IMR-90 (cell line): Measurements from ENCODE around the gene COPA. TPM values are rescaled to one million over a fixed set of nuclear protein-coding genes. Genes with fewer than 3 reads are reported as not detected.

ENCODE experiments used
- ATAC-seq: fragments of 200-7000 bp; cut with Tn5 transposase; 2 replicates; pipeline ENCODE4 v1.9.1; 2020; ENCODE audit warnings: low read depth, mild to moderate bottlenecking, moderate library complexity
- BruUV-seq: library from RNA; stranded (reverse); fragments of 400-500 nt; replicated peaks from 2 replicates; lab custom pipeline; 2021; lab: Mats Ljungman, UMichigan
- CTCF ChIA-PET: fragments of 300-600 bp; formaldehyde crosslinking; extraction: SDS; loops from one replicate; lab custom pipeline; 2021; ENCODE audit warnings: antibody characterized with exemption; lab: Yijun Ruan, JAX
- POLR2A ChIA-PET: fragments of 300-600 bp; sonication (Branson Sonifier 250); formaldehyde crosslinking; loops from one replicate; lab custom pipeline; 2022; ENCODE audit warnings: antibody characterized with exemption; ENCODE audit not compliant: unreplicated experiment; lab: Charles Lee
- DNase-seq: peaks from one replicate; pipeline ENCODE4 v3.0.0; 2013
- H2AFZ ChIP-seq: replicated peaks from 2 replicates; pipeline ENCODE3; 2013; ENCODE audit warnings: low read length, mild to moderate bottlenecking; ENCODE audit not compliant: poor library complexity
- H2AK5ac ChIP-seq: 2 replicates; pipeline ENCODE4 v1.6.1; 2013; ENCODE audit warnings: low read depth, low read length, inconsistent platforms
- H2AK9ac ChIP-seq: replicated peaks from 2 replicates; pipeline ENCODE3; 2013; ENCODE audit warnings: mild to moderate bottlenecking, low read depth, low read length, moderate library complexity; ENCODE audit not compliant: poor library complexity
- H2BK120ac ChIP-seq: 2 replicates; pipeline ENCODE4 v1.6.1; 2013; ENCODE audit warnings: low read depth, low read length, inconsistent platforms
- H2BK15ac ChIP-seq: 3 replicates; pipeline ENCODE4 v1.6.1; 2013; ENCODE audit warnings: low read depth, low read length, inconsistent platforms
- H2BK20ac ChIP-seq: 2 replicates; pipeline ENCODE4 v1.6.1; 2013; ENCODE audit warnings: low read depth, mild to moderate bottlenecking, inconsistent platforms, low read length, moderate library complexity
- H2BK5ac ChIP-seq: 2 replicates; pipeline ENCODE4 v1.6.1; 2013; ENCODE audit warnings: mild to moderate bottlenecking, low read depth, low read length, inconsistent platforms; ENCODE audit not compliant: poor library complexity, severe bottlenecking
- H3K14ac ChIP-seq: replicated peaks from 2 replicates; pipeline ENCODE4 v1.6.1; 2013; ENCODE audit warnings: low read depth, low read length, inconsistent platforms
- H3K18ac ChIP-seq: 2 replicates; pipeline ENCODE4 v1.6.1; 2013; ENCODE audit warnings: low read depth, low read length, control low read depth
- H3K23ac ChIP-seq: 2 replicates; pipeline ENCODE4 v1.6.1; 2013; ENCODE audit warnings: low read depth, low read length, inconsistent platforms
- H3K27ac ChIP-seq: 2 replicates; pipeline ENCODE4 v1.5.1; 2013; ENCODE audit warnings: mild to moderate bottlenecking, control low read depth, low read length; ENCODE audit not compliant: insufficient read depth
- H3K27me3 ChIP-seq: 2 replicates; pipeline ENCODE4 v1.6.1; 2013; ENCODE audit warnings: low read length; ENCODE audit not compliant: control insufficient read depth, insufficient read depth
- H3K36me3 ChIP-seq: 2 replicates; pipeline ENCODE4 v1.6.1; 2013; ENCODE audit warnings: low read length, mixed read lengths; ENCODE audit not compliant: control insufficient read depth, insufficient read depth
- H3K4ac ChIP-seq: 2 replicates; pipeline ENCODE4 v1.6.1; 2013; ENCODE audit warnings: low read depth, low read length, inconsistent platforms
- H3K4me1 ChIP-seq: 2 replicates; pipeline ENCODE4 v1.6.1; 2013; ENCODE audit warnings: low read length, mixed read lengths; ENCODE audit not compliant: control insufficient read depth, insufficient read depth
- H3K4me2 ChIP-seq: 2 replicates; pipeline ENCODE4 v1.6.1; 2013; ENCODE audit warnings: low read depth, mild to moderate bottlenecking, control low read depth, low read length, moderate library complexity
- H3K4me3 ChIP-seq: 2 replicates; pipeline ENCODE4 v1.5.1; 2013; ENCODE audit warnings: low read depth, mild to moderate bottlenecking, control low read depth, low read length, moderate library complexity; ENCODE audit not compliant: insufficient read depth
- H3K56ac ChIP-seq: 2 replicates; pipeline ENCODE4 v1.6.1; 2013; ENCODE audit warnings: low read length, inconsistent platforms; ENCODE audit not compliant: insufficient read depth; ENCODE audit errors: extremely low read depth
- H3K79me1 ChIP-seq, 2 experiments: 2 replicates each; pipeline ENCODE4 v1.6.1; 2013; ENCODE audit warnings: low read length in 2 of 2, inconsistent platforms in 1 of 2, low read depth in 1 of 2
- H3K9ac ChIP-seq: 2 replicates; pipeline ENCODE4 v1.6.1; 2013; ENCODE audit warnings: low read depth, low read length, control low read depth
- H3K9me1 ChIP-seq: 2 replicates; pipeline ENCODE4 v1.6.1; 2013; ENCODE audit warnings: low read length, inconsistent platforms; ENCODE audit not compliant: insufficient read depth
- H3K9me3 ChIP-seq: 2 replicates; pipeline ENCODE4 v1.6.1; 2013; ENCODE audit warnings: low read length; ENCODE audit not compliant: control insufficient read depth, insufficient read depth
- H4K20me1 ChIP-seq: 2 replicates; pipeline ENCODE4 v1.6.1; 2013; ENCODE audit warnings: low read length, inconsistent platforms; ENCODE audit not compliant: insufficient read depth
- H4K5ac ChIP-seq: 2 replicates; pipeline ENCODE4 v1.6.1; 2013; ENCODE audit warnings: mild to moderate bottlenecking, low read depth, low read length, control low read depth
- H4K8ac ChIP-seq, 2 experiments: 2 replicates each; pipeline ENCODE4 v1.6.1; 2013; ENCODE audit warnings: low read depth in 2 of 2, low read length in 2 of 2, control low read depth in 1 of 2, inconsistent platforms in 1 of 2
- H4K91ac ChIP-seq: 2 replicates; pipeline ENCODE4 v1.6.1; 2013; ENCODE audit warnings: low read depth, low read length, inconsistent platforms; ENCODE audit not compliant: insufficient read depth
- CEBPB ChIP-seq: IDR thresholded peaks from 2 replicates; pipeline ENCODE4 v1.6.1; 2012; ENCODE audit warnings: low read depth, low read length, improper control_type of control experiment
- CHD1 ChIP-seq: IDR thresholded peaks from 2 replicates; pipeline ENCODE4 v1.6.1; 2012; ENCODE audit warnings: low read depth, low read length, improper control_type of control experiment
- CTCF ChIP-seq: conservative IDR thresholded peaks from 2 replicates; pipeline ENCODE4 v1.5.1; 2012; ENCODE audit warnings: mild to moderate bottlenecking, low read depth, low read length, improper control_type of control experiment
- MAZ ChIP-seq: IDR thresholded peaks from 2 replicates; pipeline ENCODE4 v1.6.1; 2012; ENCODE audit warnings: low read depth, mild to moderate bottlenecking, low read length, improper control_type of control experiment, moderate library complexity, borderline replicate concordance
- WGBS, 2 experiments: methylation state at CpG; one replicate each; pipeline versions ENCODE4 v1.1.5 to v1.1.7; 2013; ENCODE audit warnings: missing lambda C conversion rate in 2 of 2; ENCODE audit not compliant: insufficient read length in 1 of 2; ENCODE audit errors: extremely low coverage in 2 of 2; 5-methylcytosine and 5-hydroxymethylcytosine counted together
- dilution Hi-C: fragments of 300-500 bp; cut with HindIII; formaldehyde crosslinking; loops from one replicate; pipeline ENCODE4 v1.14.3; 2018; ENCODE audit warnings: low sequenced_read_pairs; ENCODE audit not compliant: unreplicated experiment
- in situ Hi-C: fragments of 300-500 bp; cut with MboI; formaldehyde crosslinking; loops from 3 replicates; pipeline ENCODE4 v1.14.3; 2019; ENCODE audit warnings: low sequenced_read_pairs, inconsistent platforms, mixed read lengths
- intact Hi-C: fragments of 100-400 bp; cut with micrococcal nuclease; formaldehyde crosslinking; loops from 2 replicates; pipeline ENCODE4 v1.10.0; 2022
- polyA plus RNA-seq, 3 experiments: library from polyadenylated mRNA; depleted of rRNA; stranded (reverse); fragments of >200 nt; gene quantifications; 2 replicates each; pipeline ENCODE4 v1.2.3, GENCODE V29; 2012; ENCODE audit warnings: low replicate concordance in 1 of 3
- total RNA-seq: library from RNA; depleted of rRNA; stranded (reverse); fragments of >200 nt; gene quantifications from 2 replicates; pipeline ENCODE4 v1.2.3, GENCODE V29; 2012

COPA gene
- total and polyA plus RNA-seq, 2 of the 4 experiments (the other 2 are of a cell fraction), result 204 to 436 TPM

GRCh38 chr1:160271025-160271424 is 72.0 kb downstream of the COPA start:
- Histone ChIP-seq H3K14ac (no peak overlapping the region), H4K8ac (no peak overlapping the region), H2BK20ac (no peak overlapping the region), H2AK5ac (no peak overlapping the region), H3K27ac (no peak overlapping the region), H2BK120ac (no peak overlapping the region), H2BK5ac (no peak overlapping the region), H2AK9ac (no peak overlapping the region), H3K23ac (no peak overlapping the region), H3K79me1 (no peaks in the 10 kb centered on the region), H3K27me3 (no peaks in the 10 kb centered on the region), H2BK15ac (no peak overlapping the region), H3K4ac (no peak overlapping the region), H3K18ac (no peak overlapping the region), H4K5ac (no peak overlapping the region), H2AFZ (no peak overlapping the region), H3K4me3 (no peak overlapping the region), H4K91ac (no peak overlapping the region), H3K9me1 (no peaks in the 10 kb centered on the region), H3K9me3 (no peaks in the 10 kb centered on the region), H3K4me2 (no peak overlapping the region), H3K9ac (no peak overlapping the region), H3K56ac (no peak overlapping the region), H3K4me1 (no peaks in the 10 kb centered on the region), H3K36me3 (no peaks in the 10 kb centered on the region), H4K20me1 (no peaks in the 10 kb centered on the region)
- ATAC-seq (no peak), DNase-seq (no peak)
- POLR2A ChIA-PET, result no interaction called here
- WGBS, 2 experiments, result no CpG with 5 or more reads among the region's 1 CpG
- CTCF ChIA-PET, result no interaction called here
- in situ Hi-C loops, result no loop called here
- dilution Hi-C loops, result no loop called here
- no peak for TF ChIP-seq CEBPB
- TF ChIP-seq CHD1, result no peak
- TF ChIP-seq MAZ, result no peak
- no peak for TF ChIP-seq CTCF
- intact Hi-C loops, result no loop called here
- no TSS peak for BruUV-seq
